ENCODE data around the gene MOK. TPM values are rescaled to one million over a fixed set of nuclear protein-coding genes. Genes with fewer than 3 reads are reported as not detected.

Gene MOK
- total RNA-seq, 1 experiment from 2014 or later = 2.8 TPM

GRCh38 chr14:102344084-102344483 lies 39.1 kb upstream of the MOK start:
- H3K79me1 ChIP-seq (ENCODE audit: insufficient read depth, low read depth, low read length, poor library complexity, severe bottlenecking) = no peaks in the 10 kb centered on the region
- no peak overlapping the region for H4K91ac ChIP-seq (ENCODE audit: insufficient read length, low read depth, low read length)

More at GRCh38 chr14:102344084-102344483, 39.1 kb upstream of the MOK start:
- Histone ChIP-seq H2BK15ac (ENCODE audit: low read depth, low read length) (no peak overlapping the region), H3K27me3 (ENCODE audit: insufficient read depth, low read length) (no peaks in the 10 kb centered on the region), H3K9me3 (ENCODE audit: control insufficient read depth, low read depth, low read length) (no peaks in the 10 kb centered on the region), H3K79me2 (ENCODE audit: insufficient read depth, low read length) (no peaks in the 10 kb centered on the region), H4K20me1 (ENCODE audit: control insufficient read depth, insufficient read depth, insufficient read length) (no peaks in the 10 kb centered on the region), H2AFZ (ENCODE audit: low read length) (no peak overlapping the region), H3K4ac (ENCODE audit: low read depth, low read length) (no peak overlapping the region), H3K27ac (ENCODE audit: insufficient read length, low read depth, low read length) (no peak overlapping the region), H3K23me2 (ENCODE audit: insufficient read length, low read depth, low read length, poor library complexity, severe bottlenecking) (no peaks in the 10 kb centered on the region), H3K9ac (ENCODE audit: extremely low read depth, insufficient read length, low read length) (no peak overlapping the region), H3K23ac (ENCODE audit: insufficient read length, low read depth, low read length) (no peak overlapping the region), H3K56ac (ENCODE audit: insufficient read length, low read depth, low read length) (no peak overlapping the region), H2BK120ac (ENCODE audit: low read depth, low read length, poor library complexity, severe bottlenecking) (no peak overlapping the region), H4K5ac (ENCODE audit: insufficient read length, low read depth, low read length) (no peak overlapping the region), H4K8ac (replicated peaks; ENCODE audit: insufficient read length, low read depth, low read length) (no peak overlapping the region), H3K4me2 (ENCODE audit: insufficient read depth, insufficient read length, low read length) (no peak overlapping the region), H3K4me1 (ENCODE audit: insufficient read depth, low read length) (no peaks in the 10 kb centered on the region), H3K18ac (ENCODE audit: insufficient read length, low read depth, low read length) (no peak overlapping the region), H2AK5ac (ENCODE audit: insufficient read length, low read length) (no peak overlapping the region), H3T11ph (ENCODE audit: low read length) (no peak overlapping the region), H2BK20ac (ENCODE audit: low read depth, low read length, poor library complexity, severe bottlenecking) (no peak overlapping the region), H2BK5ac (ENCODE audit: insufficient read length, low read length) (no peak overlapping the region), H3K14ac (ENCODE audit: insufficient read depth, low read length) (no peak overlapping the region), H2BK12ac (ENCODE audit: insufficient read length, low read depth, low read length) (no peak overlapping the region)
- no CpG with 5 or more reads among the region's 7 CpGs for WGBS (ENCODE audit: extremely low coverage, insufficient read length, low lambda C conversion rate)
- Mint-ChIP-seq H3K27ac (no peak overlapping the region), H3K4me3 (no peak overlapping the region), H3K27me3 (ENCODE audit: low read depth) (no peaks in the 10 kb centered on the region), H3K4me1 (no peaks in the 10 kb centered on the region), H3K36me3 (ENCODE audit: insufficient read depth in 1 of 3, low read depth in 3 of 3) (peaks cover 18 to 53% (median 41%) of the 10 kb centered on the region in 3 experiments; a peak in 6 of 7 replicates), H3K9me3 (no peaks in the 10 kb centered on the region)
- TF ChIP-seq CTCF (conservative IDR thresholded peaks at IDR 0.05) = no peak
- no peak for DNase-seq

Data from H9 (cell line).